IMR-90 (cell line): ENCODE measurements around the gene RIMBP2.

Experiments
- MAFK ChIP-seq: IDR thresholded peaks from 2 replicates; pipeline ENCODE4 v1.6.1; 2012; ENCODE audit warnings: low read depth, low read length, improper control_type of control experiment
- MAZ ChIP-seq: IDR thresholded peaks from 2 replicates; pipeline ENCODE4 v1.6.1; 2012; ENCODE audit warnings: low read depth, mild to moderate bottlenecking, low read length, improper control_type of control experiment, moderate library complexity, borderline replicate concordance
- MXI1 ChIP-seq: IDR thresholded peaks from 2 replicates; pipeline ENCODE4 v1.6.1; 2012; ENCODE audit warnings: low read depth, mild to moderate bottlenecking, low read length, moderate library complexity, borderline replicate concordance
- NFE2L2 ChIP-seq: fragments of 150-350 bp; IDR thresholded peaks from 2 replicates; pipeline ENCODE4 v1.6.1; 2016; ENCODE audit warnings: low read depth, mild to moderate bottlenecking, low read length
- POLR2A ChIP-seq: IDR thresholded peaks from 2 replicates; pipeline ENCODE4 v1.6.1; 2012; ENCODE audit warnings: mild to moderate bottlenecking, low read depth, low read length
- RAD21 ChIP-seq: IDR thresholded peaks from 2 replicates; pipeline ENCODE4 v1.6.1; 2012; ENCODE audit warnings: low read length, improper control_type of control experiment
- RFX5 ChIP-seq: IDR thresholded peaks from 2 replicates; pipeline ENCODE4 v1.8.0; 2012; ENCODE audit warnings: low read depth, mild to moderate bottlenecking, low read length, moderate library complexity
- SMC3 ChIP-seq: fragments of 150-350 bp; IDR thresholded peaks from 2 replicates; pipeline ENCODE4 v1.6.1; 2016; ENCODE audit warnings: low read depth, mild to moderate bottlenecking, antibody characterized with exemption, low read length, moderate library complexity
- TF ChIP-seq, protein P1 (sequence below): conservative IDR thresholded peaks from 2 replicates; pipeline ENCODE4 v1.5.1; 2012; ENCODE audit warnings: mild to moderate bottlenecking, low read depth, low read length, improper control_type of control experiment
- TF ChIP-seq, protein P2 (sequence below): fragments of 150-350 bp; IDR thresholded peaks from 2 replicates; pipeline ENCODE4 v1.6.1; 2017; ENCODE audit warnings: mild to moderate bottlenecking, antibody characterized with exemption, low read length, low read depth

DNA sequence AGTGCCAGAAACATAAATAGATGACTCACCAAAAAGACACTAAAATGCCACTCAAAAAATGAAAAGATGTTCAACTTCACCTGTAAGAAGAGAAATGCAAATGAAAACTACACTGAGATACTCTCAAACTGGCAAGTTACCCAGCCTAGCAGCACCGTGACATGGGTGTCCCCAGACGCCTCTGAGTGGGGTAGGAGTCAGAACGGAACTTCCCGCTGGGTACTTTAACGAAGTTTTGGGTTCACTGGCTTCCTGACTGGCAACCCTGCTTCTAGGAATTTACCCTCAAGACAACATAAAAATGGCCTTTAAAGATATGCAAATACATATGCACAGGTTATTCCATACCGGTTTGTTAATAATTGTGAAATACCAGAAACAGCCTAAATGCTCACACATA lies 52.6 kb downstream of the RIMBP2 start:
- TF ChIP-seq, protein P1, sequence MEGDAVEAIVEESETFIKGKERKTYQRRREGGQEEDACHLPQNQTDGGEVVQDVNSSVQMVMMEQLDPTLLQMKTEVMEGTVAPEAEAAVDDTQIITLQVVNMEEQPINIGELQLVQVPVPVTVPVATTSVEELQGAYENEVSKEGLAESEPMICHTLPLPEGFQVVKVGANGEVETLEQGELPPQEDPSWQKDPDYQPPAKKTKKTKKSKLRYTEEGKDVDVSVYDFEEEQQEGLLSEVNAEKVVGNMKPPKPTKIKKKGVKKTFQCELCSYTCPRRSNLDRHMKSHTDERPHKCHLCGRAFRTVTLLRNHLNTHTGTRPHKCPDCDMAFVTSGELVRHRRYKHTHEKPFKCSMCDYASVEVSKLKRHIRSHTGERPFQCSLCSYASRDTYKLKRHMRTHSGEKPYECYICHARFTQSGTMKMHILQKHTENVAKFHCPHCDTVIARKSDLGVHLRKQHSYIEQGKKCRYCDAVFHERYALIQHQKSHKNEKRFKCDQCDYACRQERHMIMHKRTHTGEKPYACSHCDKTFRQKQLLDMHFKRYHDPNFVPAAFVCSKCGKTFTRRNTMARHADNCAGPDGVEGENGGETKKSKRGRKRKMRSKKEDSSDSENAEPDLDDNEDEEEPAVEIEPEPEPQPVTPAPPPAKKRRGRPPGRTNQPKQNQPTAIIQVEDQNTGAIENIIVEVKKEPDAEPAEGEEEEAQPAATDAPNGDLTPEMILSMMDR: no peak
- TF ChIP-seq, protein P2, sequence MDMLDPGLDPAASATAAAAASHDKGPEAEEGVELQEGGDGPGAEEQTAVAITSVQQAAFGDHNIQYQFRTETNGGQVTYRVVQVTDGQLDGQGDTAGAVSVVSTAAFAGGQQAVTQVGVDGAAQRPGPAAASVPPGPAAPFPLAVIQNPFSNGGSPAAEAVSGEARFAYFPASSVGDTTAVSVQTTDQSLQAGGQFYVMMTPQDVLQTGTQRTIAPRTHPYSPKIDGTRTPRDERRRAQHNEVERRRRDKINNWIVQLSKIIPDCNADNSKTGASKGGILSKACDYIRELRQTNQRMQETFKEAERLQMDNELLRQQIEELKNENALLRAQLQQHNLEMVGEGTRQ: no peak
- no peak for TF ChIP-seq POLR2A
- TF ChIP-seq NFE2L2: no peak
- TF ChIP-seq RAD21: no peak
- TF ChIP-seq MAFK: no peak
- TF ChIP-seq MAZ: no peak
- no peak for TF ChIP-seq RFX5
- no peak for TF ChIP-seq SMC3
- TF ChIP-seq MXI1: no peak
